K562 (cell line): ENCODE measurements around the gene LETM1. TPM values are rescaled to one million over a fixed set of nuclear protein-coding genes. Genes with fewer than 3 reads are reported as not detected.
A peak's percentile ranks its signal among the peaks of the same experiment; 100 is the strongest.

Experiments used
- ATF6 ChIP-seq: sonication (generic); formaldehyde crosslinking; IDR thresholded peaks from 2 replicates; pipeline ENCODE4 v1.4.0; 2020; ENCODE audit warnings: mild to moderate bottlenecking, missing genetic modification reagents
- CREM ChIP-seq: IDR thresholded peaks from 2 replicates; pipeline ENCODE4 v1.6.1; 2014; ENCODE audit warnings: antibody characterized with exemption, low read depth
- CTCFL ChIP-seq: IDR thresholded peaks from 2 replicates; pipeline ENCODE4 v1.6.1; 2011; ENCODE audit warnings: borderline replicate concordance, low read depth, mild to moderate bottlenecking, moderate library complexity, low read length; ENCODE audit not compliant: insufficient read depth, poor library complexity, severe bottlenecking
- EGR1 ChIP-seq: fragments of 450-650 bp; conservative IDR thresholded peaks from 2 replicates; pipeline ENCODE4 v1.6.1; 2017; ENCODE audit warnings: mild to moderate bottlenecking
- HCFC1 ChIP-seq: IDR thresholded peaks from 2 replicates; pipeline ENCODE4 v1.6.1; 2012; ENCODE audit warnings: low read depth, low read length, improper control_type of control experiment
- HMG20B ChIP-seq: fragments of 250-450 bp; sonication (Bioruptor Pico); IDR thresholded peaks from 2 replicates; pipeline ENCODE4 v1.5.0; 2021; ENCODE audit warnings: mild to moderate bottlenecking
- NR2C1 ChIP-seq, 2 experiments: fragments of 450-650 bp; IDR thresholded peaks; 2 replicates each; pipeline ENCODE4 v1.6.1; 2017; ENCODE audit warnings: mild to moderate bottlenecking in 2 of 2, antibody characterized with exemption in 1 of 2, inconsistent platforms in 1 of 2, missing compliant biosample characterization in 1 of 2, missing genetic modification characterization in 1 of 2
- NR2C2 ChIP-seq, 2 experiments: fragments of 200-800 bp in 1 of 2; sonication (Bioruptor generic) in 1 of 2; sonication (generic) in 1 of 2; formaldehyde crosslinking in 1 of 2; IDR thresholded peaks; 2 replicates each; pipeline versions ENCODE4 v1.6.1 to v1.8.0; 2016 to 2022; ENCODE audit warnings: mild to moderate bottlenecking in 1 of 2, missing compliant biosample characterization in 1 of 2, missing genetic modification characterization in 1 of 2, missing genetic modification reagents in 1 of 2
- SIN3B ChIP-seq: fragments of 450-650 bp; IDR thresholded peaks from 2 replicates; pipeline ENCODE4 v1.6.1; 2017; ENCODE audit warnings: low read depth, mild to moderate bottlenecking, moderate library complexity
- SP1 ChIP-seq: sonication (generic); formaldehyde crosslinking; IDR thresholded peaks from 2 replicates; pipeline ENCODE4 v1.8.1; 2022; ENCODE audit warnings: mild to moderate bottlenecking, missing genetic modification reagents
- TRIM24 ChIP-seq, 2 experiments: fragments of 450-650 bp; IDR thresholded peaks; 2 replicates each; pipeline ENCODE4 v1.6.1; 2016
- ZBTB26 ChIP-seq: fragments of 450-650 bp; formaldehyde crosslinking; IDR thresholded peaks from 2 replicates; pipeline ENCODE4 v1.4.0; 2022; ENCODE audit warnings: missing genetic modification characterization
- ZBTB7A ChIP-seq: IDR thresholded peaks from 2 replicates; pipeline ENCODE4 v1.6.1; 2011; ENCODE audit warnings: low read depth, mild to moderate bottlenecking, low read length, moderate library complexity, borderline replicate concordance; ENCODE audit not compliant: control insufficient read depth
- ZNF197 ChIP-seq: fragments of 200-800 bp; sonication (Bioruptor generic); IDR thresholded peaks from 2 replicates; pipeline ENCODE4 v1.6.1; 2016; ENCODE audit warnings: low read depth, missing genetic modification characterization, missing compliant biosample characterization
- polyA plus RNA-seq, 8 experiments: library from polyadenylated mRNA; depleted of rRNA in 4 of 8; stranded (reverse) in 5 of 8; unstranded in 3 of 8; fragments of >200 nt; fragmentation: Nextera tagmentation in 2 of 8; fragmentation: Illumina TruSeq in 1 of 8; extraction: Ambion mirVana in 2 of 8; extraction: Trizol in 1 of 8; gene quantifications; 2 replicates each; pipeline versions ENCODE4 v1.2.1 to v1.2.3, GENCODE V29; 2011 to 2014; ENCODE audit warnings: inconsistent platforms in 1 of 8, missing spikeins in 1 of 8
- total RNA-seq, 7 experiments: library from RNA; depleted of rRNA in 6 of 7; stranded (reverse); fragments of >200 nt in 6 of 7; fragmentation: Illumina TruSeq in 2 of 7; extraction: Trizol in 2 of 7; gene quantifications; 2 replicates each; pipeline versions ENCODE4 v1.2.1 to v1.2.3, GENCODE V29; 2011 to 2021; ENCODE audit warnings: low replicate concordance in 1 of 7
- TF ChIP-seq, protein P1 (sequence below): fragments of 450-650 bp; IDR thresholded peaks from one replicate; pipeline ENCODE4 v1.6.1; 2018; ENCODE audit warnings: mild to moderate bottlenecking, moderate library complexity; ENCODE audit not compliant: partially characterized antibody
- TF ChIP-seq, protein P2 (sequence below): fragments of 250-450 bp; sonication (Bioruptor Pico); IDR thresholded peaks from 2 replicates; pipeline ENCODE4 v1.9.0; 2021; ENCODE audit warnings: mild to moderate bottlenecking, inconsistent platforms

The LETM1 gene
- total and polyA plus RNA-seq, 9 of the 15 experiments (the other 6 are each of a cell fraction or from before 2014, with no cell fraction given): 3.9 to 109 (median 35.0) TPM

- TF ChIP-seq, protein P1, sequence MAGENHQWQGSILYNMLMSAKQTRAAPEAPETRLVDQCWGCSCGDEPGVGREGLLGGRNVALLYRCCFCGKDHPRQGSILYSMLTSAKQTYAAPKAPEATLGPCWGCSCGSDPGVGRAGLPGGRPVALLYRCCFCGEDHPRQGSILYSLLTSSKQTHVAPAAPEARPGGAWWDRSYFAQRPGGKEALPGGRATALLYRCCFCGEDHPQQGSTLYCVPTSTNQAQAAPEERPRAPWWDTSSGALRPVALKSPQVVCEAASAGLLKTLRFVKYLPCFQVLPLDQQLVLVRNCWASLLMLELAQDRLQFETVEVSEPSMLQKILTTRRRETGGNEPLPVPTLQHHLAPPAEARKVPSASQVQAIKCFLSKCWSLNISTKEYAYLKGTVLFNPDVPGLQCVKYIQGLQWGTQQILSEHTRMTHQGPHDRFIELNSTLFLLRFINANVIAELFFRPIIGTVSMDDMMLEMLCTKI: no peak
- TF ChIP-seq ZBTB26 (CRISPR knock-in tag): no peak
- peak; percentile 68 for TF ChIP-seq SP1
- TF ChIP-seq, protein P2, sequence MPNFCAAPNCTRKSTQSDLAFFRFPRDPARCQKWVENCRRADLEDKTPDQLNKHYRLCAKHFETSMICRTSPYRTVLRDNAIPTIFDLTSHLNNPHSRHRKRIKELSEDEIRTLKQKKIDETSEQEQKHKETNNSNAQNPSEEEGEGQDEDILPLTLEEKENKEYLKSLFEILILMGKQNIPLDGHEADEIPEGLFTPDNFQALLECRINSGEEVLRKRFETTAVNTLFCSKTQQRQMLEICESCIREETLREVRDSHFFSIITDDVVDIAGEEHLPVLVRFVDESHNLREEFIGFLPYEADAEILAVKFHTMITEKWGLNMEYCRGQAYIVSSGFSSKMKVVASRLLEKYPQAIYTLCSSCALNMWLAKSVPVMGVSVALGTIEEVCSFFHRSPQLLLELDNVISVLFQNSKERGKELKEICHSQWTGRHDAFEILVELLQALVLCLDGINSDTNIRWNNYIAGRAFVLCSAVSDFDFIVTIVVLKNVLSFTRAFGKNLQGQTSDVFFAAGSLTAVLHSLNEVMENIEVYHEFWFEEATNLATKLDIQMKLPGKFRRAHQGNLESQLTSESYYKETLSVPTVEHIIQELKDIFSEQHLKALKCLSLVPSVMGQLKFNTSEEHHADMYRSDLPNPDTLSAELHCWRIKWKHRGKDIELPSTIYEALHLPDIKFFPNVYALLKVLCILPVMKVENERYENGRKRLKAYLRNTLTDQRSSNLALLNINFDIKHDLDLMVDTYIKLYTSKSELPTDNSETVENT (CRISPR knock-in tag): peak; percentile 3; the same call in 1 of the 2 replicates
- TF ChIP-seq NR2C2 (CRISPR knock-in tag; IDR thresholded peaks at IDR 0.05): peak; percentile 76; the same call in 1 of the 2 replicates
- TF ChIP-seq NR2C2 (tag; IDR thresholded peaks at IDR 0.05): peak; percentile 91
- 0 out of 2 replicates have a peak, but pooled peaks have one; percentile 82 for TF ChIP-seq ZNF197 (CRISPR knock-in tag)
- TF ChIP-seq HCFC1: peak; percentile 98
- 0 out of 2 replicates have a peak, but pooled peaks have one; percentile 8 for TF ChIP-seq EGR1
- peak; percentile 7; the same call in 1 of the 2 replicates for TF ChIP-seq SIN3B
- peak; percentile 78 for TF ChIP-seq ZBTB7A
- 0 out of 2 replicates have a peak, but pooled peaks have one; percentile 22 for TF ChIP-seq ATF6 (CRISPR knock-in tag)
- TF ChIP-seq HMG20B (CRISPR knock-in tag): no peak
- TF ChIP-seq CTCFL: peak; percentile 39
- TF ChIP-seq NR2C1 (IDR thresholded peaks at IDR 0.05): no peak
- peak; percentile 65; the same call in 1 of the 2 replicates for TF ChIP-seq NR2C1 (tag; IDR thresholded peaks at IDR 0.05)
- TF ChIP-seq TRIM24 (IDR thresholded peaks at IDR 0.05): no peak
- peak; percentile 93 for TF ChIP-seq CREM
Measured at GRCh38 chr4:1856071-1856942, at the start of gene LETM1 (continued).
